Adrenal gland (tissue), 5 donors: ENCODE data around the gene KCTD3.

ENCODE experiments used
- POLR2A ChIP-seq, 2 donors: fragments of 450-650 bp; IDR thresholded peaks; one replicate each; pipeline ENCODE4 v1.6.1; 2017; ENCODE audit warnings: antibody characterized with exemption in 2 of 2, mild to moderate bottlenecking in 2 of 2, moderate library complexity in 1 of 2
- TF ChIP-seq, protein P1 (sequence below), 6 experiments: fragments of 450-650 bp in 4 of 6; fragments of 200-600 bp in 2 of 6; sonication (generic) in 1 of 6; IDR thresholded peaks; 1 replicate in 5 of 6; 2 replicates in 1 of 6; pipeline versions ENCODE4 v1.5.1 to v1.8.0; 2016 to 2021; ENCODE audit warnings: antibody characterized with exemption in 6 of 6, mild to moderate bottlenecking in 2 of 6, moderate library complexity in 1 of 6
- donor health status: DM: no; HTN: no; CAD: no.

DNA sequence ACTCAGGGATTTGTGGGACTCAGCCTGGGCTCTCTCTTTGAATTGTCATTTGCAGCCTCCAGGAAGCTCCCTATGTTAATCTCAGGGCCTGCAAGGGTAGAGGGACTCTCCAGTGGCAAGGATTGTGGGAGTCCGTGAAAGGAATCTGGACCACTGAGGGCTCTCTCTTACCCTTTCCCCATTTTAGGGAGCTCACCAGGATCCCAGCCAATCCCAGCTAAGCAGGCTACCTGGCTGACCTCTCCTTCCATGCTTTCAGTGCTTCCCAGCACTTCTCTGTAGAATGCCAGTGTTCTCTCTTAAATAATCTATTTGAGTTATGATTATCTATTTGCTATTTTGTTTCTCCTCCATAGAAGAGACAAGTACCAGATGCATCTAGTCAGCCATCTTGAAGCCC, 9.6 kb upstream of the KCTD3 start:
- TF ChIP-seq, protein P1, sequence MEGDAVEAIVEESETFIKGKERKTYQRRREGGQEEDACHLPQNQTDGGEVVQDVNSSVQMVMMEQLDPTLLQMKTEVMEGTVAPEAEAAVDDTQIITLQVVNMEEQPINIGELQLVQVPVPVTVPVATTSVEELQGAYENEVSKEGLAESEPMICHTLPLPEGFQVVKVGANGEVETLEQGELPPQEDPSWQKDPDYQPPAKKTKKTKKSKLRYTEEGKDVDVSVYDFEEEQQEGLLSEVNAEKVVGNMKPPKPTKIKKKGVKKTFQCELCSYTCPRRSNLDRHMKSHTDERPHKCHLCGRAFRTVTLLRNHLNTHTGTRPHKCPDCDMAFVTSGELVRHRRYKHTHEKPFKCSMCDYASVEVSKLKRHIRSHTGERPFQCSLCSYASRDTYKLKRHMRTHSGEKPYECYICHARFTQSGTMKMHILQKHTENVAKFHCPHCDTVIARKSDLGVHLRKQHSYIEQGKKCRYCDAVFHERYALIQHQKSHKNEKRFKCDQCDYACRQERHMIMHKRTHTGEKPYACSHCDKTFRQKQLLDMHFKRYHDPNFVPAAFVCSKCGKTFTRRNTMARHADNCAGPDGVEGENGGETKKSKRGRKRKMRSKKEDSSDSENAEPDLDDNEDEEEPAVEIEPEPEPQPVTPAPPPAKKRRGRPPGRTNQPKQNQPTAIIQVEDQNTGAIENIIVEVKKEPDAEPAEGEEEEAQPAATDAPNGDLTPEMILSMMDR (IDR thresholded peaks at IDR 0.05): no peak
- no peak for TF ChIP-seq POLR2A (IDR thresholded peaks at IDR 0.05)
